Stimulated activated CD8-positive, alpha-beta memory T cell treated with anti-CD3 and anti-CD28 coated beads, Interleukin-15, amount 100 ng/mL, for 4 hours (primary cell): ENCODE results near the gene CTRL.
"Not testable (repeated sequence)": the region's sequence is repeated elsewhere in the genome, so short reads cannot be mapped to it uniquely, and the experiment has no call there.

ENCODE experiments used
- DNase-seq, 2 donors: peaks; one replicate each; pipeline ENCODE4 v3.0.0-alpha.2; 2020; ENCODE audit warnings: low read depth in 2 of 2

The CTRL gene

GRCh38 chr16:67941469-67942199 is 10.0 kb upstream of the CTRL start:
- DNase-seq: no peak

- no peak for DNase-seq
Observed at GRCh38 chr16:67940446-67941089, 8.9 kb upstream of the CTRL start.

GRCh38 chr16:67939507-67940445 is 8.1 kb upstream of the CTRL start:
- DNase-seq: no peak

- not testable (repeated sequence) for DNase-seq
Observed at GRCh38 chr16:67937713-67938112, 6.1 kb upstream of the CTRL start.

- DNase-seq: peak; percentile 56 to 68
Observed at GRCh38 chr16:67936880-67937605, 5.4 kb upstream of the CTRL start.

GRCh38 chr16:67936124-67936879 is 4.6 kb upstream of the CTRL start, which contains the start of gene PSMB10:
TSS of gene PSMB10 (minus strand) at chr16:67936850. CDS start at chr16:67936749, 101 bp downstream.
- DNase-seq: no peak

- DNase-seq: peak; percentile 89 to 93
Observed at GRCh38 chr16:67935402-67936123, 3.9 kb upstream of the CTRL start.

GRCh38 chr16:67935101-67935401 is 3.4 kb upstream of the CTRL start:
- no peak for DNase-seq

- DNase-seq: no peak
Observed at GRCh38 chr16:67934306-67935100, 2.8 kb upstream of the CTRL start.

- no peak for DNase-seq
Observed at GRCh38 chr16:67933805-67934204, 2.1 kb upstream of the CTRL start.

GRCh38 chr16:67932462-67932840 is 789 bp upstream of the CTRL start:
- DNase-seq: no peak

GRCh38 chr16:67930678-67931211 is 917 bp downstream of the CTRL start:
- no peak for DNase-seq

GRCh38 chr16:67930191-67930590 is 1.5 kb downstream of the CTRL start:
- DNase-seq: no peak

GRCh38 chr16:67928561-67929364 is 2.9 kb downstream of the CTRL start:
- DNase-seq: peak; percentile 36 to 55

GRCh38 chr16:67928147-67928546 is 3.5 kb downstream of the CTRL start:
- no peak for DNase-seq

GRCh38 chr16:67927131-67927941 is 4.3 kb downstream of the CTRL start:
- no peak for DNase-seq

- no peak for DNase-seq
Observed at GRCh38 chr16:67926181-67926750, 5.4 kb downstream of the CTRL start.
